Subcutaneous abdominal adipose tissue (tissue), 5 donors: ENCODE measurements around the gene SMG1.

Experiments
- H3K27ac ChIP-seq: one replicate; pipeline ENCODE4 v1.7.0; 2013; ENCODE audit warnings: low read depth, mild to moderate bottlenecking, inconsistent platforms, low read length, moderate library complexity
- H3K27me3 ChIP-seq, 5 donors: one replicate each; pipeline ENCODE4 v1.7.0; 2013; ENCODE audit warnings: low read length in 5 of 5, inconsistent platforms in 1 of 5; ENCODE audit not compliant: control insufficient read depth in 5 of 5, insufficient read depth in 4 of 5
- H3K36me3 ChIP-seq, 5 donors: one replicate each; pipeline ENCODE4 v1.7.0; 2013; ENCODE audit warnings: low read length in 5 of 5; ENCODE audit not compliant: control insufficient read depth in 5 of 5, insufficient read depth in 5 of 5
- H3K4me1 ChIP-seq, 5 donors: one replicate each; pipeline ENCODE4 v1.7.0; 2013; ENCODE audit warnings: low read length in 5 of 5, mild to moderate bottlenecking in 3 of 5, moderate library complexity in 1 of 5; ENCODE audit not compliant: control insufficient read depth in 5 of 5, insufficient read depth in 5 of 5
- H3K4me3 ChIP-seq, 5 donors: one replicate each; pipeline ENCODE4 v1.7.0; 2013; ENCODE audit warnings: low read length in 5 of 5, low read depth in 1 of 5
- H3K9ac ChIP-seq, 5 donors: one replicate each; pipeline ENCODE4 v1.7.0; 2013; ENCODE audit warnings: low read length in 5 of 5, mild to moderate bottlenecking in 4 of 5, moderate library complexity in 3 of 5
- H3K9me3 ChIP-seq, 5 donors: one replicate each; pipeline ENCODE4 v1.7.0; 2013; ENCODE audit warnings: low read length in 5 of 5; ENCODE audit not compliant: control insufficient read depth in 5 of 5
- donor health status: healthy.
- donor health status: healthy.
- donor health status: healthy.
- donor health status: healthy.
- donor health status: healthy.

SMG1 gene

DNA sequence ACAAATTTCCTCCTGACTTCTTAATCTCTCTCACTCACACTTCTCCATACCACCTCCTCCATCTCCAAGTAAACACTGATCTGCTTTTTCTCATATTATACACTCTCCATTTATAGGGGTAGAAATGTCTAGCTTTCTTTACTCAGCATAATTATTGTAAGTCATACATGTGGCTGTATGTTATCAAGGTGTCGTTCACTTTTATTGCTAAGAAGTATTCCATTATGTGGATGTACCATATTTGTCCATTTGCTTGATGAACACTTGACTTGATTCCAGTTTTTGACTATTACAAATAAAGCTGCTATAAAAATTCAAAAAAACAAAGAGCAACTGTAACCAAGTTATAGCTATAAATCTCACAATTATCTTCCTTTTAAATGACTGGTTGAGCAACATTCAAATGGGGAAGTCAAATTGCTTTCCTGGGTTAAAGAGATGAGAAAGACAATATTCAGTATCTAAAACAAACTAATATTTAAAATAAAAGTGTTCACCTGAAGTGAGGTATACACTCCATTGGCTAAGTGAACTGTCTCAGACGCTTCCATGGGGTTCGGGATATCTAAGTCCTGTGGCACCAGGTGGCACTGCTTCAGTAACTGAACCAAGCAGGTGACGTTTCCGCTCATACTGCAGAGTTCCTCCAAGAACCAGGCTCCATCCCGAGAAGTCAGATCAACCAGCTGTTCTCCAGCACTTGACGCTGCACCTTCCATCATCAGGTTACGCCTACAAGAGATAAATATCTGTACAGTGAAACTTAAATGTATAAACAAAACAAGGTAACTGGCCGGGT, 92.3 kb downstream of the SMG1 start:
- Histone ChIP-seq H3K4me1 (no peaks in the 10 kb centered on the region), H3K27me3 (no peaks in the 10 kb centered on the region), H3K9me3 (no peaks in the 10 kb centered on the region), H3K36me3 (peaks cover 66 to 97% (median 92%) of the 10 kb centered on the region in 5 donors), H3K4me3 (no peak overlapping the region), H3K9ac (no peak overlapping the region), H3K27ac (no peak overlapping the region)

DNA sequence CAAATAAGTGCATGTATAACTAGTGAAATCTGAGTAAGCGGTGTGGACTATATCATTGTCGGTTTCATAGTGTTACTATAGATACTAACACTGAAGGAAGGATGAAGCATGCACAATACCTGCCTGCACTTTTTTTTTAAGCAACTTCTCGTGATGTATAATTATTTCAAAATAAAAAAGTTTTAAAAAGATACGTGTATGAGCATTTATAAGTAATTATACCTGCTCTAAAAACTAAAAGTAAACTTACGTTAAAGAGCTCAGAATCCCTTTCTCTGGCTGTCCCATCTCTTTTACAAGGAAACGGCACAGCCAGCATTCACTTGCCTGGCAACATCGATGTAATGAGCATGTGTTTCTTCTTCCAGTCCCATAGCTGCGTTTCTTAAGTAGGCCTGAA, 93.6 kb downstream of the SMG1 start:
- Histone ChIP-seq H3K9me3 (no peaks in the 10 kb centered on the region), H3K4me1 (no peaks in the 10 kb centered on the region), H3K27me3 (no peaks in the 10 kb centered on the region), H3K4me3 (no peak overlapping the region), H3K36me3 (peaks cover 72 to 96% (median 89%) of the 10 kb centered on the region in 5 donors), H3K27ac (no peak overlapping the region), H3K9ac (no peak overlapping the region)

DNA sequence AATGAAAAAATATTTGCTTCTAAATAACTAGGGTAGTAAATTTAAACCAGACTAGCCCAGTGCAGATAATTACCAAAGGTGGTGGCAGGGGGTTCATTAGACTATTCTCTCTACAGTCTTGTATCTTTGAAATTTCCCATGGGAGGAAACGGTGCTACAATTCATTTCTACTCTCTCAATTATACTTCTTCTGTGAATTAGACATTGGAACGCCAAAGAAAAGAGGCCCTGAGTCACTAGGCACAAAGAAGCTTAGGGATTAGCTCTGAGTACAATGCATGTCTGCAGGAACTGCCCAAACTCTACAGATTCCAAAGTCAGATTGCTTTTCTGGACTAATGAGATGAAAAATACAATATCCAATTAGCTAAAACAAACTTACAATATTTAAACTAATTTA, 94.2 kb downstream of the SMG1 start:
- Histone ChIP-seq H3K9me3 (no peaks in the 10 kb centered on the region), H3K9ac (no peak overlapping the region), H3K4me1 (no peaks in the 10 kb centered on the region), H3K36me3 (peaks cover 66 to 90% (median 84%) of the 10 kb centered on the region in 5 donors), H3K27me3 (no peaks in the 10 kb centered on the region), H3K4me3 (no peak overlapping the region), H3K27ac (no peak overlapping the region)

DNA sequence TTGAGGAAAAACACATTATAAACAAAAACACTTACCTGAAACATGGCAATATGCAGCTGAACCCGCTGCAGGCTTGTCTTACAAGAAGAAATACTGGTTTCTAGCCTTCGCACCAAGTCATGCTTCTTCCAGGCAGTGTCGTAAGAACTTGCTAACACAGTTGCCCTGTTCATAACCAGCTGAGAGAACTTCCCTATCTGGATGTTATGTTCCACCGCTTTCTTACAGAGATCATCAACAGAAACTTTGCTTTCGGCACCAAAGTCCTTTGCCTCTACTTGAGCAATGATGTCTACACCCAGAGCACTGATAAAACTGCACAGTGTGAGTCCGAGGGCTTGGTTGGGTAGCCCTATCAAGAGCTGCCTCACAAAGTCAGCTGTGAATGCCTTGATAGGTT, 97.0 kb downstream of the SMG1 start:
- no peak overlapping the region for H3K27ac ChIP-seq
- no peak overlapping the region for H3K9ac ChIP-seq
- H3K36me3 ChIP-seq = peaks cover 49 to 64% (median 59%) of the 10 kb centered on the region in 5 donors

DNA sequence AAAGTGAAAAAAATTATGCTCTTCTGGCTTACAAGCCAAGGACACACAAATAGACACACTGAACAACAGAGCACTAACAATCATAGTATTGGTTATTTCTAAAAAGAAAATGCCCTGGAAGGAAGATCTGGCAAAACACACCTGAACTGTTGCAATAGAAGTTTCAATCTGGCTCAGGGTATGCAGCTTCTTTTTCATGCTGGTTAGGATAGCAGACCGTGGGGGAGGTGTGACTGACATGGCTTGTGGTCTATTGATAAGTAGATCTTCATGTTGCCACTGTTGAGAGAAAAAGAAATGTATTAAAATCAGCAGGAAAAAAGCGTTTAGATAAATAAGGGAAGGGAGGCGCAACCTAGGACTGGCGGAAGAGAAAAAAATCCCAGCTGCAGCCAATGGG, 98.3 kb downstream of the SMG1 start:
- H3K4me1 ChIP-seq = no peaks in the 10 kb centered on the region
- no peaks in the 10 kb centered on the region for H3K27me3 ChIP-seq
- peaks cover 39 to 53% (median 48%) of the 10 kb centered on the region in 5 donors for H3K36me3 ChIP-seq
- H3K9ac ChIP-seq = no peak overlapping the region
- H3K9me3 ChIP-seq = no peaks in the 10 kb centered on the region
- no peak overlapping the region for H3K4me3 ChIP-seq
- H3K27ac ChIP-seq = no peak overlapping the region

More for the DNA sequence above, 97.0 kb downstream of the SMG1 start:
- H3K9me3 ChIP-seq = no peaks in the 10 kb centered on the region
- no peaks in the 10 kb centered on the region for H3K27me3 ChIP-seq
- H3K4me3 ChIP-seq = no peak overlapping the region
- H3K4me1 ChIP-seq = no peaks in the 10 kb centered on the region

DNA sequence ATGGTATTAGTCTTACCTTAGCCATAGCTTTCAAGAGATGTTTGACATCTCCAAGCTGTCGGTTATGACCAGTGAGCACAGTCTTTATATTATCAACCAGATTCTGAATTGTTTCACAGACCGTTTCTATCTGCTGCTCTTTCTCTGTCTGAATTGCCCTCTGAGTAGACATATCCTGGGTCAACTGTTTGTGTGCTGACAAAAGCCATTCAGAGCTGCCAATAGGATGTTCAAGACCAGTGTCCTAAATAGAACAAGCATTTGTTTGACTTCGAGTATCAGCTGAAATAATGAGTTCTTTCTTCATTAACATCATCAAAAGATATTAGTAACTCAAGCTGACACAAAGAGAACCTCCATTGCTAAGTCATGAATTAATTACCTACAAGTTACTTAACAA, 109.9 kb downstream of the SMG1 start:
- H3K4me3 ChIP-seq = no peak overlapping the region
- H3K27me3 ChIP-seq = no peaks in the 10 kb centered on the region
- no peak overlapping the region for H3K9ac ChIP-seq
- no peak overlapping the region for H3K27ac ChIP-seq
- no peaks in the 10 kb centered on the region for H3K9me3 ChIP-seq
- no peaks in the 10 kb centered on the region for H3K4me1 ChIP-seq
- peaks cover 42 to 73% (median 46%) of the 10 kb centered on the region in 5 donors for H3K36me3 ChIP-seq

DNA sequence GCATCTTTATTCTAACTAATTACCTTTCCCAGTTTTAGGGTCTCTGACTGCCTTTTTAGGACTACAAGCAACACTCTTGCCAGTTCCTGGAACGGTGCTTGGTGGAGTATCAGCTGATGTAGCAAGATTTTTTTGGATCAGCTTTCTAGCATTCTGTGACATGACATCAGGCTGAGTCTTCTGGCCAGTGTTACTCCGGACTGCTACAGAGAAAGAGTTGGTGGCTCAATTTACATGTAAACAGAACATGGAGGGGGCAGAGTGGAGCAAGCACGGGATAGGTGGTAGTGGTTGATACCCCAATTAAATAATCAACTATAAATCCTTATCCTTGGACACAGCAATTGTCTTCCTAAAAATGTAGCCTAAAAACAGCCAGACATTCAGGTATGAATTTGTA, 114.3 kb downstream of the SMG1 start:
- Histone ChIP-seq H3K27ac (no peak overlapping the region), H3K9me3 (no peaks in the 10 kb centered on the region), H3K36me3 (peaks cover 56 to 79% (median 69%) of the 10 kb centered on the region in 5 donors), H3K9ac (no peak overlapping the region), H3K4me1 (no peaks in the 10 kb centered on the region), H3K27me3 (no peaks in the 10 kb centered on the region), H3K4me3 (no peak overlapping the region)

DNA sequence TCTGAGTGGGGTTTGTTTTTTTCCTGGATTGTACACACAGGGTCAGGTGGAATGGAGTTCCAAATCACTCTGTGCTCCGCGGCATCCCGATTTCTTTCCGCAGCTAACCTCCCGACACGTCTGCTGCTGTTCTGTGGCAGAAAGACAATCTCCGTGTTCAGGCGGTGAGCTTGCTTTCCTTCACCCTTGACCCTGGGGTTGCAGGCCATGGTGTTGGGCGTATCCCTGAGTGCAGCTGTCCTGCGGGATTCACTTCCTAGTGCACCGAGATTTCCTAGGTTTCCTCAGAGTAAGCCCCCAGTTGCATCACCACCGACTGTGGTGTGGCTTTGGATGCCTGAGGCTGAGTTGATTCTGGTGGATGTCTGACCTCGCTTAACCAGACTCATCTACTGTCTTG, 117.0 kb downstream of the SMG1 start:
- Histone ChIP-seq H3K9me3 (no peaks in the 10 kb centered on the region), H3K4me1 (peaks cover 0 to 7% (median 2%) of the 10 kb centered on the region in 5 donors), H3K27ac (no peak overlapping the region), H3K27me3 (no peaks in the 10 kb centered on the region), H3K9ac (no peak overlapping the region), H3K4me3 (no peak overlapping the region), H3K36me3 (peaks cover 39 to 68% (median 44%) of the 10 kb centered on the region in 5 donors)

DNA sequence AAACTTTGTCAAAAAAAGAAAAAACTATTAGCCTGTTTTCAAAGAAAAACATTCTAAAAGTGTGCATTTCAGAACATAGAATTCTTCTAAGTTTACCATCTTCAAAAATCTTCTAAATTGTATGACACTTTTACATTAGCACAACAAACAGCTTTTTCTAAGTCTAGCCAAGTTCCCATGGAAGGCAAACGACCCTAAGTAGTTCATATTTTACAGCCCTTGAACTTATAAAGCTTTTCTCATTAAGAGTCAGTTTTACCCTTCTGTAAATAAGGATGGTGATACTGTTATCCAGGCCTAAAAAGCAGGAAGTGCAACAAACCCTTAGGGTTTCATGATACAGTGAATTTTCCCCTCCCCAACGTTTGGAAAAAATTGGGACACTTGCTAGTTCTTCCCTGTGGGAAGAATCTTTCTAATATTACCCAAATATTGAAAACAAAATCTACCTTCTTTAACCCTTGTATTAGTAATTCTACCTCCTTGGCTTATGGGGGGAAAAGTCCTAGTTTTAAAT, 120.9 kb downstream of the SMG1 start:
- H3K9ac ChIP-seq = no peak overlapping the region
- H3K27me3 ChIP-seq = no peaks in the 10 kb centered on the region
- no peaks in the 10 kb centered on the region for H3K9me3 ChIP-seq
- peaks cover 0 to 31% (median 16%) of the 10 kb centered on the region in 5 donors for H3K4me1 ChIP-seq
- H3K36me3 ChIP-seq = peaks cover 21 to 44% (median 23%) of the 10 kb centered on the region in 5 donors
- no peak overlapping the region for H3K4me3 ChIP-seq
- no peak overlapping the region for H3K27ac ChIP-seq

DNA sequence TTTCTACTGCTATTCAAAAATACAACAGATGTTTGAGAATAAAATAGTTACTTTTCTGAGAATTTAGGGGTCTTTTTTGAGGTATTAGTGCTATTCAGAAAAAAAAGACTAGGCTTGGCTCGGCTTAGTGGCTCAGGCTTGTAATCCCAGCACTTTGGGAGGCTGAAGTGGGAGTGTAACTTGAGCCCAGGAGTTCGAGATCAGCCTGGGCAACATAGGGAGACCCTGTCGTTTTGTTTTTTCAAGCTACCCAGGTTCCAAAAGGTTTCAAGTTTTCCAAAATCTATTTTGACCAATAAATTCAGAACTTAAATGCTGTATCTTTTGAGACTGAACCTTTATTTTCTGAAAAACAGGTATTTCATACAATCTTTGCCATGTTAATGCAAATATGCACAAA, 121.7 kb downstream of the SMG1 start:
- no peaks in the 10 kb centered on the region for H3K9me3 ChIP-seq
- H3K4me3 ChIP-seq = no peak overlapping the region
- H3K4me1 ChIP-seq = peaks cover 0 to 39% (median 24%) of the 10 kb centered on the region in 5 donors
- H3K27ac ChIP-seq = peak overlapping the region; percentile 28
- no peaks in the 10 kb centered on the region for H3K27me3 ChIP-seq
- H3K9ac ChIP-seq = peak overlapping the region in 2 of 5 donors; percentile 38 to 43
- peaks cover 13 to 36% (median 18%) of the 10 kb centered on the region in 5 donors for H3K36me3 ChIP-seq
